Stimulated activated CD8-positive, alpha-beta memory T cell treated with anti-CD3 and anti-CD28 coated beads, Interleukin-15, amount 100 ng/mL, for 48 hours (primary cell): ENCODE results near the gene FGGY.
"Not testable (repeated sequence)": the region's sequence is repeated elsewhere in the genome, so short reads cannot be mapped to it uniquely, and the experiment has no call there.

Source experiments
- DNase-seq, 2 donors: peaks; one replicate each; pipeline ENCODE4 v3.0.0-alpha.2; 2020; ENCODE audit warnings: low read depth in 2 of 2

The FGGY gene

GRCh38 chr1:59545830-59546229 is 248.9 kb downstream of the FGGY start:
- DNase-seq: no peak

- no peak for DNase-seq
Observed at GRCh38 chr1:59549066-59549837, 252.4 kb downstream of the FGGY start.

- no peak for DNase-seq
Observed at GRCh38 chr1:59549903-59550302, 253.0 kb downstream of the FGGY start.

- no peak for DNase-seq
Observed at GRCh38 chr1:59552007-59552406, 255.1 kb downstream of the FGGY start.

- no peak for DNase-seq
Observed at GRCh38 chr1:59553371-59553770, 256.5 kb downstream of the FGGY start.

GRCh38 chr1:59554011-59554663 is 257.2 kb downstream of the FGGY start:
- DNase-seq: no peak

GRCh38 chr1:59554752-59555151 is 257.9 kb downstream of the FGGY start:
- no peak for DNase-seq

GRCh38 chr1:59556398-59556797 is 259.5 kb downstream of the FGGY start:
- no peak for DNase-seq

GRCh38 chr1:59556802-59557548 is 260.1 kb downstream of the FGGY start:
- no peak for DNase-seq

GRCh38 chr1:59557549-59557885 is 260.6 kb downstream of the FGGY start:
- no peak for DNase-seq

- DNase-seq: not testable (repeated sequence)
Observed at GRCh38 chr1:59558580-59558979, 261.7 kb downstream of the FGGY start.

- no peak for DNase-seq
Observed at GRCh38 chr1:59560807-59561450, 264.0 kb downstream of the FGGY start.

- no peak for DNase-seq
Observed at GRCh38 chr1:59561796-59562195, 264.9 kb downstream of the FGGY start.

- no peak for DNase-seq
Observed at GRCh38 chr1:59564192-59564891, 267.4 kb downstream of the FGGY start.

- DNase-seq: no peak
Observed at GRCh38 chr1:59565611-59566410, 268.9 kb downstream of the FGGY start.

GRCh38 chr1:59568158-59568935 is 271.5 kb downstream of the FGGY start:
- DNase-seq: no peak

- DNase-seq: no peak
Observed at GRCh38 chr1:59569198-59569597, 272.3 kb downstream of the FGGY start.

- DNase-seq: no peak
Observed at GRCh38 chr1:59570524-59570923, 273.6 kb downstream of the FGGY start.

- DNase-seq: no peak
Observed at GRCh38 chr1:59574085-59574484, 277.2 kb downstream of the FGGY start.

GRCh38 chr1:59577774-59578173 is 280.9 kb downstream of the FGGY start:
- no peak for DNase-seq
